KMS-11 (cell line): ENCODE data around the gene IZUMO1R.
"Not testable (repeated sequence)": the region's sequence is repeated elsewhere in the genome, so short reads cannot be mapped to it uniquely, and the experiment has no call there.

Experiments used
- H2AFZ ChIP-seq: fragments of 200-600 bp; sonication (generic); 2 replicates; pipeline ENCODE4 v1.6.1; 2016; ENCODE audit warnings: antibody characterized with exemption, mixed run types, low read depth
- H3K27ac ChIP-seq: fragments of 200-600 bp; sonication (generic); 2 replicates; pipeline ENCODE4 v1.6.1; 2016; ENCODE audit warnings: mild to moderate bottlenecking, mixed run types
- H3K27me3 ChIP-seq: fragments of 200-600 bp; sonication (generic); 2 replicates; pipeline ENCODE4 v1.6.1; 2017; ENCODE audit warnings: mild to moderate bottlenecking, low read depth, mixed run types, moderate library complexity; ENCODE audit not compliant: insufficient read depth
- H3K36me3 ChIP-seq: fragments of 200-600 bp; sonication (generic); 2 replicates; pipeline ENCODE4 v1.6.1; 2017; ENCODE audit warnings: mild to moderate bottlenecking, mixed run types; ENCODE audit not compliant: insufficient read depth
- H3K4me1 ChIP-seq: fragments of 200-600 bp; sonication (generic); 2 replicates; pipeline ENCODE4 v1.6.1; 2016; ENCODE audit warnings: mild to moderate bottlenecking, low read depth, mixed run types; ENCODE audit not compliant: poor library complexity, severe bottlenecking
- H3K4me2 ChIP-seq: fragments of 200-600 bp; sonication (generic); 2 replicates; pipeline ENCODE4 v1.7.0; 2016; ENCODE audit warnings: mild to moderate bottlenecking, mixed run types
- H3K4me3 ChIP-seq: fragments of 200-600 bp; sonication (generic); IDR thresholded peaks from 2 replicates; pipeline ENCODE4 v1.6.1; 2017; ENCODE audit warnings: low read depth, low read length, mixed read lengths; ENCODE audit not compliant: insufficient read depth
- H3K79me2 ChIP-seq: fragments of 200-600 bp; sonication (generic); 2 replicates; pipeline ENCODE4 v1.6.1; 2016; ENCODE audit warnings: low read depth, mixed run types; ENCODE audit not compliant: insufficient read depth
- H3K9ac ChIP-seq: fragments of 200-600 bp; sonication (generic); 2 replicates; pipeline ENCODE4 v1.6.1; 2016; ENCODE audit warnings: mild to moderate bottlenecking, mixed run types
- H4K20me1 ChIP-seq: fragments of 200-600 bp; sonication (generic); 2 replicates; pipeline ENCODE4 v1.6.1; 2016; ENCODE audit warnings: mild to moderate bottlenecking, mixed run types; ENCODE audit not compliant: insufficient read depth
- TF ChIP-seq, protein P1 (sequence below): fragments of 200-600 bp; sonication (generic); conservative IDR thresholded peaks from 2 replicates; pipeline ENCODE4 v1.6.1; 2017; ENCODE audit warnings: low read depth, mild to moderate bottlenecking, antibody characterized with exemption, low read length, moderate library complexity, mixed read lengths

IZUMO1R gene

GRCh38 chr11:94276943-94277342 is 27.4 kb upstream of the IZUMO1R start:
- Histone ChIP-seq H4K20me1 (no peaks in the 10 kb centered on the region), H2AFZ (no peak overlapping the region), H3K4me1 (no peaks in the 10 kb centered on the region), H3K79me2 (no peaks in the 10 kb centered on the region), H3K27me3 (no peaks in the 10 kb centered on the region), H3K9ac (no peak overlapping the region), H3K27ac (no peak overlapping the region), H3K4me3 (no peak overlapping the region), H3K4me2 (no peak overlapping the region), H3K36me3 (no peaks in the 10 kb centered on the region)
- TF ChIP-seq, protein P1, sequence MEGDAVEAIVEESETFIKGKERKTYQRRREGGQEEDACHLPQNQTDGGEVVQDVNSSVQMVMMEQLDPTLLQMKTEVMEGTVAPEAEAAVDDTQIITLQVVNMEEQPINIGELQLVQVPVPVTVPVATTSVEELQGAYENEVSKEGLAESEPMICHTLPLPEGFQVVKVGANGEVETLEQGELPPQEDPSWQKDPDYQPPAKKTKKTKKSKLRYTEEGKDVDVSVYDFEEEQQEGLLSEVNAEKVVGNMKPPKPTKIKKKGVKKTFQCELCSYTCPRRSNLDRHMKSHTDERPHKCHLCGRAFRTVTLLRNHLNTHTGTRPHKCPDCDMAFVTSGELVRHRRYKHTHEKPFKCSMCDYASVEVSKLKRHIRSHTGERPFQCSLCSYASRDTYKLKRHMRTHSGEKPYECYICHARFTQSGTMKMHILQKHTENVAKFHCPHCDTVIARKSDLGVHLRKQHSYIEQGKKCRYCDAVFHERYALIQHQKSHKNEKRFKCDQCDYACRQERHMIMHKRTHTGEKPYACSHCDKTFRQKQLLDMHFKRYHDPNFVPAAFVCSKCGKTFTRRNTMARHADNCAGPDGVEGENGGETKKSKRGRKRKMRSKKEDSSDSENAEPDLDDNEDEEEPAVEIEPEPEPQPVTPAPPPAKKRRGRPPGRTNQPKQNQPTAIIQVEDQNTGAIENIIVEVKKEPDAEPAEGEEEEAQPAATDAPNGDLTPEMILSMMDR = no peak

GRCh38 chr11:94278207-94278606 is 26.2 kb upstream of the IZUMO1R start:
- not testable (repeated sequence) for H3K9ac ChIP-seq, H3K27ac ChIP-seq, H3K79me2 ChIP-seq, H3K4me2 ChIP-seq, H3K4me1 ChIP-seq, H2AFZ ChIP-seq, H4K20me1 ChIP-seq, H3K27me3 ChIP-seq, H3K4me3 ChIP-seq, H3K36me3 ChIP-seq

DNA sequence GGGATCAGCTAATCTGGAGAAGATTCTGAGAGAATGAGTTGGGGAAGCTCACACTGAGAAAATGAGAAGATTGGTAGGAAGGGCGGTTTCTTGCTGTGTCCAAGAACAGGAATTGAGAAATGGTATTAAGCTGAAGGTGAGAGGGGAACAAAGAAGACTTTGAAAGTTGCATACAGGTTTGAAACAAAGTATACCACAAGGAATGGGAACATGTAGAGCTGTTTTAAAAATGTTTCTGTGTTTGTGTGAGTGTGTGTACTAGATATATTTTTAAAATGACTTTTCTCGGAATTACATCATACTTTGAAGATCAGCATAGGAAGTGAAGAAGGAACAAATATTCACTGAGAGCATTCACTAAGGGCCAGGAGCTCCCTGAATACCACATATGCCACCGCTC is 24.4 kb upstream of the IZUMO1R start:
- Histone ChIP-seq H4K20me1 (no peaks in the 10 kb centered on the region), H3K4me2 (no peak overlapping the region), H3K27ac (no peak overlapping the region), H3K4me3 (no peak overlapping the region), H3K9ac (no peak overlapping the region), H2AFZ (no peak overlapping the region), H3K27me3 (no peaks in the 10 kb centered on the region), H3K36me3 (no peaks in the 10 kb centered on the region), H3K4me1 (no peaks in the 10 kb centered on the region), H3K79me2 (no peaks in the 10 kb centered on the region)
- TF ChIP-seq, protein P1 = no peak

DNA sequence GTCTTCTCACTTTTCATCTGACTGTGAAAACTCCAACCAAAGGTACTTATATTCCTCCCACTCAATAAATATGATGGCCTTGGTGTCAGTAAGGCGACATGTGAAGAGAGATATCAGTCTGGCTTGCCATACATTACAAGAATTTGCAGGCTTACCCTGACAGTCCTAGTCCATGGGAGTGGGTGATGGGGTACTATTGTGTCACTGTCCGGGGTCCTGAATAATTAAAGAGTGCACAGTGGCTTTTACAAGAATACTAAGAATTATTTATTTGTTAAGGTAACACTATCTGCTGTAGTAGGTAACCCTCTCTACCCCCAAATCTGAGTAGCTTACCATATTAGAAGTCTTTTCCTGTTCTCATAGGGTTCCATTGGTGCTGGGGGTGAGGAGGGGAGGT is 23.1 kb upstream of the IZUMO1R start:
- Histone ChIP-seq H3K4me1 (no peaks in the 10 kb centered on the region), H3K9ac (no peak overlapping the region), H4K20me1 (no peaks in the 10 kb centered on the region), H3K27ac (no peak overlapping the region), H2AFZ (no peak overlapping the region), H3K79me2 (no peaks in the 10 kb centered on the region), H3K27me3 (no peaks in the 10 kb centered on the region), H3K4me2 (no peak overlapping the region), H3K36me3 (no peaks in the 10 kb centered on the region), H3K4me3 (no peak overlapping the region)
- TF ChIP-seq, protein P1 = no peak

DNA sequence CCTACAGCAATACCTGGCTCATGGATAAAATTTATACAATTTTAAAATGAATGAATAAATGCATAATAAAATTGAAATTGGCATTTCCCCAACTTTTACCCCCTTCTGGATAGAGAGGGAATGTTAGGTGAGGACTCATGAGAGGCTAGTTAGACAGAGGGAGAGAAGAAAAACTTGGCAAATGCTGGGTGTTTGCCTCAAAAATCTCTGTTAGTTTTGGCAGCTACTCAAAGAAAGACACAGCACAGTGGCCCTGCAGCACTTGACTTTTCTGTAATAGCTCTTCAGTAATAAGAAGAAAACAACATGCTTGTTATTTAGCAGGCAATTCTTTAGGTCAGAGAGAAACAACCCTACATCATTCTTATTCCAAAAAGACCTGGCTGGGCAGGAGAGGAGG is 20.7 kb upstream of the IZUMO1R start:
- H3K9ac ChIP-seq = no peak overlapping the region
- H3K27me3 ChIP-seq = no peaks in the 10 kb centered on the region
- no peaks in the 10 kb centered on the region for H3K79me2 ChIP-seq
- no peak overlapping the region for H3K27ac ChIP-seq
- TF ChIP-seq, protein P1 = no peak
- no peak overlapping the region for H3K4me3 ChIP-seq
- no peaks in the 10 kb centered on the region for H4K20me1 ChIP-seq
- H3K4me2 ChIP-seq = no peak overlapping the region
- no peaks in the 10 kb centered on the region for H3K4me1 ChIP-seq
- no peaks in the 10 kb centered on the region for H3K36me3 ChIP-seq
- H2AFZ ChIP-seq = no peak overlapping the region
